GM19099 (cell line): ENCODE results near the gene LPP.

ENCODE experiments used
- POLR2A ChIP-seq: IDR thresholded peaks from 3 replicates; pipeline ENCODE4 v1.6.1; 2011; ENCODE audit warnings: low read depth; ENCODE audit not compliant: insufficient read length; ENCODE audit errors: extremely low read depth

Gene LPP

GRCh38 chr3:188916934-188917401 lies 763.0 kb downstream of the LPP start:
- TF ChIP-seq POLR2A = no peak

GRCh38 chr3:188918093-188918492 lies 764.1 kb downstream of the LPP start:
- no peak for TF ChIP-seq POLR2A

GRCh38 chr3:188923671-188924070 lies 769.7 kb downstream of the LPP start:
- TF ChIP-seq POLR2A = no peak

GRCh38 chr3:188925376-188925775 lies 771.4 kb downstream of the LPP start:
- TF ChIP-seq POLR2A = no peak

- no peak for TF ChIP-seq POLR2A
Measured at GRCh38 chr3:188926111-188926510, 772.2 kb downstream of the LPP start.

DNA sequence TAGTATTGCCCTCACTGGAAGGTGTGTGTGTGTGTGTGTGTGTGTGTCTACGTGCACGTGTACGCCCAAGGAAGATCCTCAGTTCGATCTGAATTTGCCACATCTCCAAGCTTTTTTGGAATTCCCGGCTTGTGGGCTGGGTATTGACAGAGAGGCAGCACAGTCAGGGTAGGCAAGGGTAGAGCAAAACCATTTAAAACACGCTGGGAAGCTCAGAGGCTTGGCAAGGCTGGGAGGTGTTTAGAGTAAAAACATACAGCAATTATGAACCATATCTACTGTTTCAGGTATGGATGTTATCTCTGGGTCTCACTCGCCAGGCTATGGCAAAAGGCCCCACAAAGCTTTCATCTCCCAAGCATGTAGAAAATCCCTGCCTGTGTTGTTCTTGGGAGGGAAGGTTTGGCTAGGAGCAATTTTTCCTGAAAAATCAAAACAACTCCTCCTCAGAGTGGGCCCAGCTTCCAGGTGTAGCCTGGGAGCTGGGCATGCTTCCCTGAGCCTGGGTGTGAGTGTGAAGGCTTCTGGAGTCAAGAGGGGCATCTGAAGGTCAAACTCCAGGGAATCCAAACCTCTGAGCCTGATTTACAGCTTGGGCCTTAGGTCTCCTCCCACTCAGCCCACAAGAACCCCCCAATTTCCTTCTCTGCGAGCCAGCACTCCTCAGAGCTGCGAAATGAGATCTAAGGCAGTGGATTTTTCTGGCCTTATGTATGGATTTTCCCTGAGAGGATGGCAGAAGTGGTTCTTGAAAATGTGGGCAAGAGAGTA lies 773.0 kb downstream of the LPP start:
- no peak for TF ChIP-seq POLR2A

DNA sequence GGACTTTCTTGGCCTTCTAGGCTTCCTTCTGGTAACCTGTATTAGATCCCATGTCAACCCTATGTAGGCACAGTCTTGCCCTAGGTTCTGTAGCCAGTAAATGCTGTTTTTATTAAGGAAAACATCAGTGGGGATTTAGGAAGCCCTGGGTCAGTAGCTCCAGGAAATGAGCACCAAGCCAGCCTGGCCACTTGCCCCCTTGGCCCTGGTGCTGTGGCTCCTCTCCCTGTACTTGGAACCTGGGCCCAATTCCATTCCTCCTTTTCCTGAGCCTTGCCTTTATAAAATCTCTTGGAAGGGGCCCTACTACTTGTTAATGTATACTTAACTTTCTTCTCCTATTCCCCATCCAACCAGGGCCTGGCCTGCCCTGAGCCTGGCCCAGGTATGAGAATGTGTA lies 774.0 kb downstream of the LPP start:
- no peak for TF ChIP-seq POLR2A

GRCh38 chr3:188929137-188929536 lies 775.2 kb downstream of the LPP start:
- TF ChIP-seq POLR2A = no peak

DNA sequence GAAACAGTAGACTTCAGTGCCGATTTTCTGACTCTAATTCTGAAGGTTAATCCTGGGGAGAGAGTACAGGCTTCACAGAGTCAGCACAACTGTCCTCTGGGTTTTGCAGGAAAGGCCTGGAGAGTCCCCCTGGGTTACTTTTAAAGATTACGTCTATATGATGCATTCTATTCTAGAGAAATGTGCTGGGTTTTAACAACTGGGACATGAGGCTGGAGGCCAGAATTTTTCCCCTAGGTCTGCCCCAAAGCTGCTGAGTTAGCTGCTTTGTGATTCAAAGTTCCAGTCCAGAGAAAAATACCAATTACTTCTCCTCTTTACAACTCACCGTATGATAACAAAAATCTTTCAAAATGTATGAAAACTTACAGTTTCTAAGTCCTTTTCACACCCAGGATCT lies 777.1 kb downstream of the LPP start:
- no peak for TF ChIP-seq POLR2A

- no peak for TF ChIP-seq POLR2A
Measured at GRCh38 chr3:188931531-188931930, 777.6 kb downstream of the LPP start.

- no peak for TF ChIP-seq POLR2A
Measured at GRCh38 chr3:188934989-188935388, 781.0 kb downstream of the LPP start.

DNA sequence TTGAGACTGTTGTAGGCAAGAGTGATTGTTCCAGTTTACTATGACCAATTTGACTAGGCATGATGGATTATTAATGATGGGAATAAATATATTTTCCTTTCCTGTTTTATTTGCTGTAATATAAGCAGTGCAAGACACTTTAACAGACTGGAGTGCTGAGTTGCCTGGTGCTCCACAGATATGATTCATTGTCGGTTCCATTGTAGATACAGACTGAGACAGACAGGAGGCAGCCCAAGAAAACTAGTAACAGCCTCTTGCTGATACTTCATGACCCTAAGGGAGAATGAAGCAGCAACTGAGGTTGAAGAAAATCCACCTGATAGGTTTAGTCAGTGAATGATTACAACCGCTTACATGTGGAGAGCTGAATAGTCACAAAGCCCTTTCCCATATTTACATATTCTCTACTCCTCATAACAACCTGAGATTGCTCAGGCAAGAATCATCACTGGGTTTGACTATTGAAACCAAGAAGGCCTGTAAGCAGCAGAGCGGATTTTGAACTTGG lies 782.7 kb downstream of the LPP start:
- no peak for TF ChIP-seq POLR2A

- TF ChIP-seq POLR2A = no peak
Measured at GRCh38 chr3:188937389-188937788, 783.4 kb downstream of the LPP start.

DNA sequence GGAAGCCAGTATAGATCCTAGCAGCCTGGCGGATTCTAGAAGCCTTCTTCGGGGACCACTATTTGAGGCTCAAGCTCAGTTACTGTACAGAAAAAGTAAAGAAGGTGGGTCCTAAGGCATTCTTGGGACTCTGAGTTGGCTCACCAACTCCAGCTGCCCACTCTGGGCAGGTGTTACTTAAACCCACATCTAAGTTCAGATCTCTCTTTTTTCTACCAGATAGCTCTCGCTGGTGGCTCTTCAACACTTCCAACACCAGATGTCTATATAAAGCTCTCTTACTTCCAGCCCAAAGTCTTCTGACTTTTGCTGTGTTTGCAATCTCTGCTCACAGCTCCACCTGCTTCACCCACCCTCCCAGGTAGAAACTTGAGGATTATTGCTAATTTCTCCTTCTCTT lies 785.0 kb downstream of the LPP start:
- TF ChIP-seq POLR2A = no peak

- TF ChIP-seq POLR2A = no peak
Measured at GRCh38 chr3:188939814-188940572, 786.0 kb downstream of the LPP start.
